Stimulated activated CD4-positive, alpha-beta T cell treated with anti-CD3 and anti-CD28 coated beads, Interleukin-4, amount 100 ng/mL, for 1 hour (primary cell): ENCODE results near the gene RAB13.
A peak's percentile ranks its signal among the peaks of the same experiment; 100 is the strongest.

Experiments
- DNase-seq: peaks from one replicate; pipeline ENCODE4 v3.0.0-alpha.2; 2020

Gene RAB13

DNA sequence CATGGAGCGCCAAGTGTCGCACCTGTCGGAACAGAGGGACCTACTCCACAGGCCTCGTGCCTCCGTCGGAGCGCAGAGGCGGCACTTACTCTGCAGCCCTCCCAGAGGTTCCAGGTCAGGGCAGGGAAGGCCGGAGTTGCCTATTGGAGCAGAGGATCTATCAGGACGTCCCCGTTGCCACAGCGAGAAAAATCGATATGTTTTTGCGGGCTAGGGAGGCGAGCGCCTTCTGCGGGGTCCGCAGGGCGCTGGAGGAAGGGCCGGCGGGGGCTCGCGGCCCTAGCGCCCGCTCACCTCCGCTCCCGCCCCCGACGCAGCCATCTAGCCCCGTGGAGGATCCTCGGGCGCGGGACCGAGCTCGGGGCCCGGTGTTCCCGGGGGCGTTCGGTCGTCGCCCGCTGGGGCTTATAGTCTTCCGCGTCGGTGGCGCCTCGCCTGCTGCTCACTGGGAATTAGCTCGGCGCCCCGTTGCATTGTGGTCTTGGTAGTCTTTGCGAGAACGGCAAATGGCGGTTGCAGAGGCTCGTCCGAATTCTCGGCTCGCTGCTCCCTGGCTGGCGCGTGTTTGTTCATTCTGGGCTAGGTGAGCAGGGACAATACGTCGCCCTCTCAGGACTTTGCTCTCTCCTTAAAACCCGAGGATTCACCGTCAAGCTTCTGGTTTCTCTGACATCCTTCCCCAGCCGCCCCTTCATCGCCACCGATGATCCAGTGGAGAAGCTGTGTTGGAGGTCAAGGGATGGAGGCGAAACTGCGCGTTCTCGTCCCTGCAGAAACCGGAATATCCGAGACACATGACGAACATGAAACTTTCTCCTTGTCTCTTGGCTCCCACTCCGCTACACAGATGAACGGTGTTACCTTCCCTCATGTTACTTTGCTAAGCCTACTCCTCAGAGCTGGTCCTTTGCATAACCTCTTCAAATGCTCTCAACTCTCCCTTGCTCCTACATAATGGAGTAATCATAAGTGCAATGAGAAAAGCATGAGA lies 8.6 kb downstream of the RAB13 start, which contains the start of gene JTB:
TSS of gene JTB (minus strand) at position 425 of the 991 bp plus-strand sequence. CDS start at position 3, 422 bp downstream.
- peak; percentile 86 for DNase-seq

- no peak for DNase-seq
These were observed 9.3 kb downstream of the RAB13 start for GRCh38 chr1:153976819-153977249.

- DNase-seq: no peak
These were observed 12.6 kb downstream of the RAB13 start for GRCh38 chr1:153973525-153973924.

DNA sequence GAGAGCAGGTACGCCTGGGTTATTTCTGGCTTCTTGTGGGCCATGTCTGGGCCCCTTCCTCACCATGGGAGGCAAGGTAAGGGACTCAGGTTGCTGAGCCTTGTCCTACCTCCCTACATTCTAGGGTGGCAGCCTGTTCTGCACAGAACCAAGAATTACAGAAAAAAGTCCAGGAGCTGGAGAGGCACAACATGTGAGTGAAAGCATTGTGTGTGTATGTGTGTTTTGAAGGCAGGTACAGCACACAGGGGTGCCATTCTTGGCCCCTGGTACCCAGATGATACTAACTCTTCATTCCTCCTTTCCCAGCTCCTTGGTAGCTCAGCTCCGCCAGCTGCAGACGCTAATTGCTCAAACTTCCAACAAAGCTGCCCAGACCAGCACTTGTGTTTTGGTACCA lies 13.1 kb downstream of the RAB13 start:
- no peak for DNase-seq

DNA sequence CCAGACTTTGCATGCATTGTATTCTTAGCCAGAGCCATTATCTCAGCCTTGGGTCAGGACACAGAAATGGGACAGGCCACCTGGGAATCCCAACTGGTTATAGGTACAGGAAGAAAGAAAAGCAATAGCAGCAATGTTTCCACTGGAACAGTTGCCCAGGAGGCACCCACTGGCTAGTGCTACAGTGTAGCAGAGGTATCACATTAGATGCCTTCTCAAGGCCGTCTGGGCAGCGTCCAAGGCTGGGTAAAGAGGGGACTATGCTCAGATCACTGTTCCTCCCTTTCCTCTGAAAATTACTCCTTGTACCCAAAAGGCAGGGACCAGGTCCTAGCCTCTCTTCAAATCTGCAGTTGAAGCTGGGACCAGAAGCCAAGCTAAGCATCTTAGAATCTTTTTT lies 15.8 kb downstream of the RAB13 start:
- DNase-seq: no peak

- DNase-seq: no peak
These were observed 17.2 kb downstream of the RAB13 start for GRCh38 chr1:153968972-153969371.

- no peak for DNase-seq
These were observed 17.7 kb downstream of the RAB13 start for GRCh38 chr1:153968408-153968807.

DNA sequence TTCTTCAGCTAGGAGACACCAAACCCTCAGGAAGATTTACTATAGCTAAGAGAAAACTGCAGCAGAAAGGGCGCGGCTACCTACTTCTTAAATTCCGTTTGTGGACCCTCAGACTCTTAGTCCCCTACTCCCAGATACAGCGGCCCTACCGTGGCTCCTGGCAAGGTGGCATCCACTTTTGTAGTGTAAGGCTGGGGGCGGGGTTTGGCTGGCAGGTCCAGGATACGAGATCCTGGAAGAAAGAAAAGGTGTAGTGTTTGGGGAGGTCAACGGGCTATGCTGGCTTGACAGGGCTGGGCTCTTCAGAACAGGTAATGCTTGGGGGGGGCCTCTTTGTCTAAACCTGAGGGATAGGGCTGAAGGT lies 18.2 kb downstream of the RAB13 start:
- no peak for DNase-seq

GRCh38 chr1:153967107-153967999 lies 18.8 kb downstream of the RAB13 start, which contains the start of gene CREB3L4:
CREB3L4 (plus strand) TSS chr1:153967902; CDS start chr1:153968526, 624 bp downstream.
- peak; percentile 79 for DNase-seq

DNA sequence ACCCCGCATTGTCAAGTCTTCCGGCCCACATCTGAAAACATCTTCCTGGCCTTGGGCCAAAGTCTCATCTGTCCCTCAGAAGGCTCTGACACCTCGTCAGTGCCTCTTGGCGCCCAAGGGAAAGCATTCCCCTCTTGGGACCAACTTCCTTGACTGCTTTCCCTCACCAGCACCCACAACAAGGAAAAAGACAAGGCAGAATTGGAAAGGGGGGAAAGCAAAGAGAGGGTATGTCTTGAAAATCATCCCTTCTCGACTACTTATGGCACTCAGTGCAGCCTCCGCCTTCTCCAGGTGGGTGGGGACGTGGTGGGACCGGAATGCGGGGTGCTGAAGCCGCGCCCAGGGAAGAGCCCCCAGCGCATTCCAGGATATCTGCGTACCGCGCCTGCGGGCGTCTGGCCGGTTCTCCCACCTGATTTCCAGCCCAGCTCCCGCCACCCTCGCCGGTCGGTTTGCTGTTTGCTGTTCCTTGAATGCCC lies 22.2 kb downstream of the RAB13 start:
- no peak for DNase-seq

GRCh38 chr1:153963030-153963849 lies 22.9 kb downstream of the RAB13 start, which contains the start of gene SLC39A1:
SLC39A1 (minus strand) TSS chr1:153963537; CDS start chr1:153962715, 822 bp downstream.
- DNase-seq: peak; percentile 94

- no peak for DNase-seq
These were observed 23.8 kb downstream of the RAB13 start for GRCh38 chr1:153962088-153963029.

DNA sequence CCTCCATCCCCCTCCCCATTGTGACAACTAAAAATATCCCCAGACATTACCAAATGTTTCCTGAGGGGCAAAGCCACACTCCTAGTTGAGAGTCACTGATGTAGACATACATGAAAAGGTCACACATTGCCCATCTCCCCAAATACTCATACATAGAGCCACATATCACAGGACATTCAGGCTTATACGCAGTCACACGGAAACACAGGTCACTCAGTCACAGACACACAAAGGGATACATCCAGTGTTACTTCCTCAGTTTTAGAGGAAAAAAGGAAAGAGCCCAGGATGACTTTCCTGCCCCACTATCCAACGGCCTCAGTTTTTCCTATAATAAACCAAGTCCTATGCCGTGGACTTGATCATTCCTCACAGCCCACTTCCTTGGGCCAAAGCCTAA lies 24.7 kb downstream of the RAB13 start:
- DNase-seq: no peak

DNA sequence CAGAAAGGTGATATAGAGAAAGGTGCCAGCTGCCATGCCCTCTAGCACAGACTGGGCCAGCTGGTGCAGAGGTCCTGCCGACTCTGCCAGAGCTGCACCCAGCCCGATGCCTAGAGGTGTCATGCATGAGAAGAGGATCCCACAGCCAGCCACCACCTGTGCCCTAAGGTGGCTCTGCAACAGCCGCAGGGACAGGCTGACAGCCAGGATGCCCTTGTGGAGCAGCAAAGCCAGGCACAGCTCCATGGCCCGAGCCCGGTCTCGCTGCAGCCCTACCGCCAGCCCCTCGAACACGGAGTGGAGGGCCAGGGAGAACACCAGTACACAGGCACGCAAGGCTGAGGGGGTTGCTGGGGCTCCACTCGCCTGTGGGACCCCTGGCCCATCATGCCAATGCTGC lies 25.9 kb downstream of the RAB13 start:
- no peak for DNase-seq

DNA sequence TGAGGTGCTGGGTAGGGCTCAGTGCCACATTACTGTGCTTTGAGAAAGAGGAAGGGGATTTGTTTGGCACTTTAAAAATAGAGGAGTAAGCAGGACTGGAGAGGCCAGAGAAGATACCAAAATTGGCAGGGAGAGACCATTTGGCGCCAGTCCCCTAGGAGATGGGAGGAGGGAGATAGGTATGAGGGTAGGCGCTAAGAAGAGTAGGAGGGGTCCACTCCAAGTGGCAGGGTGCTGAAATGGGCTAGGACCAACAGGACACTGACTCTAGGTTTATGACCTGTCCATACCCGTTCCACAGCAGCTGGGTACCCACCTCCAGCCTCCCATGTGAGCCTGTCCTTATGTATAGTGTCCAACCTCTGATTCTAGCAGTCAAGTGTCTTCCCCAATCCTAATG lies 26.7 kb downstream of the RAB13 start:
- no peak for DNase-seq

- no peak for DNase-seq
These were observed 27.2 kb downstream of the RAB13 start for GRCh38 chr1:153958961-153959260.

DNA sequence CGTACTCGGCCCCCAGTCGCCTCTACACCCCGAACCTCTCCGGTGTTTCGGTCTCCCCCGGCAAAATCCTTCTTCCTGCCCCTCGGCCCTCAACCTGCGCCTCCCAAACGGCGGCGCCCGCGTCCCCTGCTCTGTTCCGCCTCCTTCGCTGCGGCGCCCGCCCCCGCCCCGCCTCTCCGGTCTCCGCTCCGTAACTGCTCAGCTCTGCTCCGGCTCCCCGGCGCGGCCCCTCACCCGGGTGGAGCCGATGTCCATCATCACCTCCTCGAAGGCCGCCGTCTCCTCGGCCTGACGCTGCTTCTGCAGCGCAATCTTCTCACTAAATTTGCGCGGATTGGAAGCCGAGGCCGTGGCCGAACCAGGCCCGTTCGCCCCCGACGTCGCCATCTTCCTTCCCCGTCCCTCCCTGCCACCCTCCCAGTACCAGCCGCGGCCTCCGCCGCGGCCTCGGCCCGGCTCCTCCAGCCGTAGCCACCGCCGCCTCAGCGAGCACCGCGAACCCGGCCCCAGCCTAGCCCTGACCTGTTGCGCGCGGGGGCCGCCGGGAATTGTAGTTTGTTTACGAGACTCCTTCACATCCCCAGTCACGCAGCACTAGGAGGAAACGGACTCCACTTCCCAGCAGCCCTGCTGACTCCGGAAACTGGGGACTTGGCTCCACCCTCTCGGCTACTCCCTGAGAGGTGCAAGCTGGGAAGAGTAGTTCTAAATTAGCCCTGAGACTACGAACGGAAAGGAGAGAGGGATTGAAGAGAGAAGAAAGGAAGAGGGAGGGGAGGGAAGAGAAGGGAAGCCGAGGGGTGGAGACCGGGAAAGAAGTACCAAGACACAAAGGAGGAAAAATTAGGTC lies 27.8 kb downstream of the RAB13 start, which contains the start of gene CRTC2:
TSS of gene CRTC2 (minus strand) at position 502 of the 850 bp plus-strand sequence. CDS start at position 387, 115 bp downstream.
- peak; percentile 98 for DNase-seq

DNA sequence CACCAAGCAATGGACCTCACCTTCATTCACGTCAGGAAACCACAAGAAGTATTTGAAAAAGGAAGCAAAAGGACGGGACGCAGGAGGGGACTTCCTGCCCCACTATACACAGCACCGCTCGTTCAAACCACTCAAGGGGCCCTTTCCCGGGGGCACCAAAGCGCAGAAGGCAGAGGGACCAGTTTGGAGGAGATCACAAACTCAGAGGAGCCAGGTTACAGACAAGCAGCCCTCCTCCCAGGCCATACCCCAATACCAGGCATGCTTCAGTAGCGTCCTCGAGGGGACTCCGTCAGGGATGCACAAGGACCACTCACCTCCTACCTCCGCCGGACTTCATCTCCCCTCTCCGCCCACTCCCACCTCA lies 28.4 kb downstream of the RAB13 start:
- peak; percentile 41 for DNase-seq

GRCh38 chr1:153956997-153957715 lies 29.0 kb downstream of the RAB13 start:
- no peak for DNase-seq
